ENCODE data around the gene SLC26A2. TPM values are rescaled to one million over a fixed set of nuclear protein-coding genes. Genes with fewer than 3 reads are reported as not detected.

The SLC26A2 gene
- total RNA-seq, 2 experiments from 2014 or later: 6.2 to 8.4 TPM

- DNase-seq (no peak), ATAC-seq (no peak)
- H3K27me3 Mint-ChIP-seq: no peaks in the 10 kb centered on the region
- H3K36me3 Mint-ChIP-seq: peaks cover 64% of the 10 kb centered on the region
- H3K4me3 Mint-ChIP-seq: no peak overlapping the region
- H3K4me1 Mint-ChIP-seq: peaks cover 46% of the 10 kb centered on the region
- H3K9me3 Mint-ChIP-seq (ENCODE audit: low read depth): no peaks in the 10 kb centered on the region
- H3K27ac Mint-ChIP-seq: no peak overlapping the region
- CTCF ChIA-PET: interaction anchor here (0.6 to 1.0 kb wide), 2 partner anchors 44 to 92 kb away, joined by 3 to 4 read pairs; no protein-coding TSS in a partner anchor
These were observed 45.8 kb downstream of the SLC26A2 start for GRCh38 chr5:150006318-150006717.

GRCh38 chr5:150007050-150007449 lies 46.5 kb downstream of the SLC26A2 start:
- Mint-ChIP-seq H3K36me3 (peaks cover 65% of the 10 kb centered on the region), H3K9me3 (ENCODE audit: low read depth) (no peaks in the 10 kb centered on the region), H3K27ac (no peak overlapping the region), H3K4me3 (no peak overlapping the region), H3K27me3 (no peaks in the 10 kb centered on the region), H3K4me1 (peaks cover 40% of the 10 kb centered on the region)
- DNase-seq: no peak
- CTCF ChIA-PET: interaction anchor here (0.6 to 1.0 kb wide), 3 partner anchors 45 to 211 kb away, joined by 3 to 4 read pairs (median 3); no protein-coding TSS in a partner anchor
- no peak for ATAC-seq

- ATAC-seq (no peak), DNase-seq (no peak)
- no peak overlapping the region for H3K4me3 Mint-ChIP-seq
- peaks cover 80% of the 10 kb centered on the region for H3K36me3 Mint-ChIP-seq
- no peaks in the 10 kb centered on the region for H3K9me3 Mint-ChIP-seq (ENCODE audit: low read depth)
- H3K27ac Mint-ChIP-seq: no peak overlapping the region
- no peaks in the 10 kb centered on the region for H3K27me3 Mint-ChIP-seq
- CTCF ChIA-PET: no interaction called here
- H3K4me1 Mint-ChIP-seq: peaks cover 19% of the 10 kb centered on the region
These were observed 49.3 kb downstream of the SLC26A2 start for GRCh38 chr5:150009671-150010387.

- no peak overlapping the region for H3K27ac Mint-ChIP-seq
- H3K36me3 Mint-ChIP-seq: peaks cover 85% of the 10 kb centered on the region
- H3K4me3 Mint-ChIP-seq: no peak overlapping the region
- H3K4me1 Mint-ChIP-seq: peaks cover 6% of the 10 kb centered on the region
- H3K27me3 Mint-ChIP-seq: no peaks in the 10 kb centered on the region
- peaks cover 4% of the 10 kb centered on the region for H3K9me3 Mint-ChIP-seq (ENCODE audit: low read depth)
- no peak for ATAC-seq
- CTCF ChIA-PET: no interaction called here
- DNase-seq: no peak
These were observed 53.4 kb downstream of the SLC26A2 start for GRCh38 chr5:150013931-150014330.

- H3K27ac Mint-ChIP-seq: no peak overlapping the region
- peaks cover 4% of the 10 kb centered on the region for H3K9me3 Mint-ChIP-seq (ENCODE audit: low read depth)
- peaks cover 5% of the 10 kb centered on the region for H3K4me1 Mint-ChIP-seq
- ATAC-seq: no peak
- H3K27me3 Mint-ChIP-seq: no peaks in the 10 kb centered on the region
- CTCF ChIA-PET: no interaction called here
- H3K4me3 Mint-ChIP-seq: no peak overlapping the region
- peaks cover 88% of the 10 kb centered on the region for H3K36me3 Mint-ChIP-seq
- no peak for DNase-seq
These were observed 53.9 kb downstream of the SLC26A2 start for GRCh38 chr5:150014456-150014855.

- H3K4me1 Mint-ChIP-seq: peaks cover 11% of the 10 kb centered on the region
- no peaks in the 10 kb centered on the region for H3K27me3 Mint-ChIP-seq
- no peak overlapping the region for H3K4me3 Mint-ChIP-seq
- H3K36me3 Mint-ChIP-seq: peaks cover 89% of the 10 kb centered on the region
- CTCF ChIA-PET: interaction anchor here (1.2 kb wide), 1 partner anchor 11 kb away, joined by 3 read pairs; no protein-coding TSS in a partner anchor
- no peak for DNase-seq
- H3K9me3 Mint-ChIP-seq (ENCODE audit: low read depth): peaks cover 4% of the 10 kb centered on the region
- no peak overlapping the region for H3K27ac Mint-ChIP-seq
- ATAC-seq: no peak
These were observed 54.9 kb downstream of the SLC26A2 start for GRCh38 chr5:150015415-150015814.

- Mint-ChIP-seq H3K9me3 (ENCODE audit: low read depth) (peaks cover 4% of the 10 kb centered on the region), H3K27ac (no peak overlapping the region), H3K36me3 (peaks cover 83% of the 10 kb centered on the region), H3K4me3 (no peak overlapping the region), H3K27me3 (no peaks in the 10 kb centered on the region), H3K4me1 (peaks cover 15% of the 10 kb centered on the region)
- DNase-seq: no peak
- CTCF ChIA-PET: interaction anchor here (1.2 kb wide), 1 partner anchor 12 kb away, joined by 3 read pairs; no protein-coding TSS in a partner anchor
- ATAC-seq: no peak
These were observed 56.0 kb downstream of the SLC26A2 start for GRCh38 chr5:150016537-150016936.

- ATAC-seq (no peak), DNase-seq (no peak)
- H3K4me1 Mint-ChIP-seq: peaks cover 24% of the 10 kb centered on the region
- no peak overlapping the region for H3K4me3 Mint-ChIP-seq
- H3K27ac Mint-ChIP-seq: no peak overlapping the region
- H3K36me3 Mint-ChIP-seq: peaks cover 83% of the 10 kb centered on the region
- H3K27me3 Mint-ChIP-seq: no peaks in the 10 kb centered on the region
- H3K9me3 Mint-ChIP-seq (ENCODE audit: low read depth): peaks cover 4% of the 10 kb centered on the region
- CTCF ChIA-PET: no interaction called here
These were observed 56.9 kb downstream of the SLC26A2 start for GRCh38 chr5:150017226-150018005.

GRCh38 chr5:150020249-150020648 lies 59.7 kb downstream of the SLC26A2 start:
- Mint-ChIP-seq H3K9me3 (ENCODE audit: low read depth) (peaks cover 4% of the 10 kb centered on the region), H3K4me1 (peaks cover 25% of the 10 kb centered on the region), H3K36me3 (peaks cover 66% of the 10 kb centered on the region), H3K4me3 (no peak overlapping the region), H3K27ac (peak overlapping the region; percentile 25), H3K27me3 (no peaks in the 10 kb centered on the region)
- CTCF ChIA-PET: interaction anchor here (1.1 to 1.2 kb wide), 2 partner anchors 28 to 186 kb away, joined by 3 read pairs; no protein-coding TSS in a partner anchor
- ATAC-seq (no peak), DNase-seq (no peak)

- Mint-ChIP-seq H3K4me1 (peaks cover 25% of the 10 kb centered on the region), H3K9me3 (ENCODE audit: low read depth) (no peaks in the 10 kb centered on the region), H3K36me3 (peaks cover 62% of the 10 kb centered on the region), H3K27me3 (no peaks in the 10 kb centered on the region), H3K27ac (peak overlapping the region; percentile 27), H3K4me3 (no peak overlapping the region)
- no peak for ATAC-seq
- CTCF ChIA-PET: interaction anchor here (0.7 to 1.5 kb wide), 5 partner anchors 9 to 188 kb away, joined by 3 to 4 read pairs (median 3); no protein-coding TSS in a partner anchor
- DNase-seq: no peak
These were observed 61.1 kb downstream of the SLC26A2 start for GRCh38 chr5:150021491-150022157.

- Mint-ChIP-seq H3K27ac (peak overlapping the region; percentile 27), H3K27me3 (no peaks in the 10 kb centered on the region), H3K36me3 (peaks cover 62% of the 10 kb centered on the region), H3K9me3 (ENCODE audit: low read depth) (no peaks in the 10 kb centered on the region), H3K4me3 (no peak overlapping the region), H3K4me1 (peaks cover 25% of the 10 kb centered on the region)
- no peak for ATAC-seq
- CTCF ChIA-PET: interaction anchor here (0.7 to 1.5 kb wide), 3 partner anchors 9 to 189 kb away, joined by 3 to 4 read pairs (median 3); no protein-coding TSS in a partner anchor
- DNase-seq: no peak
These were observed 61.6 kb downstream of the SLC26A2 start for GRCh38 chr5:150022158-150022531.

GRCh38 chr5:150022681-150023080 lies 62.1 kb downstream of the SLC26A2 start:
- DNase-seq (no peak), ATAC-seq (no peak)
- H3K9me3 Mint-ChIP-seq (ENCODE audit: low read depth): no peaks in the 10 kb centered on the region
- H3K27ac Mint-ChIP-seq: peak overlapping the region; percentile 34
- peaks cover 25% of the 10 kb centered on the region for H3K4me1 Mint-ChIP-seq
- peaks cover 59% of the 10 kb centered on the region for H3K36me3 Mint-ChIP-seq
- H3K4me3 Mint-ChIP-seq: no peak overlapping the region
- CTCF ChIA-PET: interaction anchor here (0.7 to 1.2 kb wide), 2 partner anchors 14 to 190 kb away, joined by 3 read pairs; no protein-coding TSS in a partner anchor
- no peaks in the 10 kb centered on the region for H3K27me3 Mint-ChIP-seq

GRCh38 chr5:150023136-150023535 lies 62.6 kb downstream of the SLC26A2 start:
- ATAC-seq: no peak
- H3K4me1 Mint-ChIP-seq: peaks cover 25% of the 10 kb centered on the region
- H3K36me3 Mint-ChIP-seq: peaks cover 60% of the 10 kb centered on the region
- CTCF ChIA-PET: interaction anchor here (0.8 to 1.1 kb wide), 2 partner anchors 23 to 195 kb away, joined by 3 read pairs; partner anchors contain the start of genes HMGXB3 and TIGD6
- no peaks in the 10 kb centered on the region for H3K9me3 Mint-ChIP-seq (ENCODE audit: low read depth)
- H3K27me3 Mint-ChIP-seq: no peaks in the 10 kb centered on the region
- no peak overlapping the region for H3K4me3 Mint-ChIP-seq
- no peak for DNase-seq
- H3K27ac Mint-ChIP-seq: no peak overlapping the region

Measured in activated CD8-positive, alpha-beta memory T cell treated with anti-CD3 and anti-CD28 coated beads, Interleukin-2, amount 10 ng/mL, durations not matched to agents 7 days and 5 days (primary cell).